ENCODE data around the gene IQSEC1. TPM values are rescaled to one million over a fixed set of nuclear protein-coding genes. Genes with fewer than 3 reads are reported as not detected.

IQSEC1 gene
- total and polyA plus RNA-seq, 2 donors (not counting 1 experiment from before 2014, with no cell fraction given), result 96.7 to 222 TPM

DNA sequence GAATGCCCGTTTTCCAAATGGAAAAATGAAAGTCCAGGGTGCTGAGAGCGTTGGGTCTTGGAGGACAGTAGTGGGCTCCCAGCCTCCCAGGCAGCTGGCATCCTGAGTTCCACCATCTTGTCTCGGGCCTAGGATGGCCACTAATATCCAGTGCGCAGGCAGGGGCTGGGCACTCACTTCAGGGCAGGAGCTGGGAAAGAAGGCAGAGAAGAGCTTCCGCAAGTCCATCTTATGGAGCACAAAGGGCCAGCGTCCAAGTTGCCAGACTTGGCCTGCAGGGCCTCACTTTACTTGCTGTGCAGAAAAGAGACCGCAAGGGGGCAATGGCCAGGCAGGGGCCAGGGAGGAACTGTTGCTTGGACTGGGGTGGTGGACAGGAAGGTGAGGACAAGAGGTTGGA is 46.1 kb downstream of the IQSEC1 start:
- ChIA-PET CTCF (interaction anchor here (0.6 to 3.2 kb wide), 4 partner anchors 19 to 90 kb away, joined by 3 to 8 read pairs (median 6); no protein-coding TSS in a partner anchor), POLR2A (no interaction called here)
- Mint-ChIP-seq H3K27ac (no peak overlapping the region), H3K4me1 (peaks cover 58% of the 10 kb centered on the region), H3K4me3 (no peak overlapping the region), H3K27me3 (no peaks in the 10 kb centered on the region), H3K9me3 (ENCODE audit: insufficient read depth) (no peaks in the 10 kb centered on the region)
- WGBS (ENCODE audit: insufficient coverage), result 100% methylated on average over 7 of the region's 7 CpGs
- H4K20me1 ChIP-seq (ENCODE audit: control insufficient read depth, insufficient read depth, low read length, poor library complexity, severe bottlenecking), result peaks cover 3% of the 10 kb centered on the region
- H3K36me3 ChIP-seq (replicated peaks in 1 of 2; ENCODE audit: control extremely low read depth in 1 of 2, control insufficient read depth in 1 of 2, extremely low read depth in 1 of 2, insufficient read depth in 2 of 2, low read length in 1 of 2), result peaks cover 0 to 3% of the 10 kb centered on the region in 2 experiments
- no peaks in the 10 kb centered on the region for H3K27me3 ChIP-seq (replicated peaks in 1 of 4; ENCODE audit: control extremely low read depth in 1 of 4, control insufficient read depth in 3 of 4, insufficient read depth in 4 of 4, low read length in 3 of 4)
- H3K4me2 ChIP-seq (replicated peaks; ENCODE audit: low read depth, low read length, poor library complexity, severe bottlenecking), result no peak overlapping the region
- intact Hi-C loops (cut with micrococcal nuclease), result no loop called here
- H3K4me1 ChIP-seq (ENCODE audit: control insufficient read depth in 2 of 2, insufficient read depth in 2 of 2, low read length in 2 of 2), result peaks cover 20 to 33% of the 10 kb centered on the region in 2 donors
- no peak overlapping the region for H3K9ac ChIP-seq (ENCODE audit: low read length)
- H3K9me3 ChIP-seq (ENCODE audit: control extremely low read depth in 1 of 3, control insufficient read depth in 2 of 3, insufficient read depth in 1 of 3, low read length in 2 of 3), result no peaks in the 10 kb centered on the region
- no peak overlapping the region for H3K4me3 ChIP-seq (ENCODE audit: control extremely low read depth in 1 of 5, extremely low read depth in 1 of 5, insufficient read depth in 1 of 5, low read depth in 2 of 5, low read length in 4 of 5)
- H2AFZ ChIP-seq (ENCODE audit: insufficient read depth, low read depth, low read length, poor library complexity, severe bottlenecking), result no peak overlapping the region
- DNase-seq, result no peak
- peaks cover 77% of the 10 kb centered on the region for H3K79me2 ChIP-seq (ENCODE audit: control insufficient read depth, insufficient read depth, low read length)
- ATAC-seq (ENCODE audit: low read depth), result no peak
- no peak for TF ChIP-seq EZH2 (IDR thresholded peaks at IDR 0.05; ENCODE audit: borderline replicate concordance, insufficient read depth, low read depth, low read length, poor library complexity, severe bottlenecking)
- TF ChIP-seq, protein P1, sequence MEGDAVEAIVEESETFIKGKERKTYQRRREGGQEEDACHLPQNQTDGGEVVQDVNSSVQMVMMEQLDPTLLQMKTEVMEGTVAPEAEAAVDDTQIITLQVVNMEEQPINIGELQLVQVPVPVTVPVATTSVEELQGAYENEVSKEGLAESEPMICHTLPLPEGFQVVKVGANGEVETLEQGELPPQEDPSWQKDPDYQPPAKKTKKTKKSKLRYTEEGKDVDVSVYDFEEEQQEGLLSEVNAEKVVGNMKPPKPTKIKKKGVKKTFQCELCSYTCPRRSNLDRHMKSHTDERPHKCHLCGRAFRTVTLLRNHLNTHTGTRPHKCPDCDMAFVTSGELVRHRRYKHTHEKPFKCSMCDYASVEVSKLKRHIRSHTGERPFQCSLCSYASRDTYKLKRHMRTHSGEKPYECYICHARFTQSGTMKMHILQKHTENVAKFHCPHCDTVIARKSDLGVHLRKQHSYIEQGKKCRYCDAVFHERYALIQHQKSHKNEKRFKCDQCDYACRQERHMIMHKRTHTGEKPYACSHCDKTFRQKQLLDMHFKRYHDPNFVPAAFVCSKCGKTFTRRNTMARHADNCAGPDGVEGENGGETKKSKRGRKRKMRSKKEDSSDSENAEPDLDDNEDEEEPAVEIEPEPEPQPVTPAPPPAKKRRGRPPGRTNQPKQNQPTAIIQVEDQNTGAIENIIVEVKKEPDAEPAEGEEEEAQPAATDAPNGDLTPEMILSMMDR (IDR thresholded peaks at IDR 0.05), result no peak
- H3K27ac ChIP-seq (ENCODE audit: low read length in 2 of 2), result no peak overlapping the region

DNA sequence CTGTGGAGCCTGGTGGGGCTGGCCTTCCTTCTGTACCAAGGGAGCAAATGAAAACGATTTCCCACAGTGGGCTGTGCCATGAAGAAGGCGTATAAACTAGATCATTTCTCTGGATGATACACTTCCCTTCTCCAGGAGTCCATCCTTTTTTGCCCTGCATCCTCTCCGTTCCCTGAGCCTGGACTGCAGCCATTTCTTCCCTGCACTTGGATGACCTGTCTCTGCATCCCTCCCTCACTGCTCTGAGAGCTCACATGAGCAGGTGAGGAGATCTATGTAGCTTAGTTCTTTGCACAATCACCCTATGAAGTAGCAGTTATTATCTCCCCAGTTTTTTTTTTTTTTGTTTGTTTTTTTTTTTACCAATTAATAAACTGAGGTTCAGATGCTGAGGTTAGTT is 46.7 kb downstream of the IQSEC1 start:
- POLR2A ChIA-PET, result interaction anchor here (0.7 kb wide), 1 partner anchor 44 kb away, joined by 7 read pairs; no protein-coding TSS in a partner anchor
- H3K27me3 ChIP-seq (replicated peaks in 1 of 4; ENCODE audit: control extremely low read depth in 1 of 4, control insufficient read depth in 3 of 4, insufficient read depth in 4 of 4, low read length in 3 of 4), result no peaks in the 10 kb centered on the region
- WGBS (ENCODE audit: insufficient coverage), result 100% methylated on average over 2 of the region's 3 CpGs

More for the DNA sequence above, 46.7 kb downstream of the IQSEC1 start:
- Histone ChIP-seq H3K9me3 (ENCODE audit: control extremely low read depth in 1 of 3, control insufficient read depth in 2 of 3, insufficient read depth in 1 of 3, low read length in 2 of 3) (no peaks in the 10 kb centered on the region), H3K9ac (ENCODE audit: low read length) (no peak overlapping the region), H3K4me3 (ENCODE audit: control extremely low read depth in 1 of 5, extremely low read depth in 1 of 5, insufficient read depth in 1 of 5, low read depth in 2 of 5, low read length in 4 of 5) (no peak overlapping the region), H3K79me2 (ENCODE audit: control insufficient read depth, insufficient read depth, low read length) (peaks cover 77% of the 10 kb centered on the region), H2AFZ (ENCODE audit: insufficient read depth, low read depth, low read length, poor library complexity, severe bottlenecking) (no peak overlapping the region), H3K4me1 (ENCODE audit: control insufficient read depth in 2 of 2, insufficient read depth in 2 of 2, low read length in 2 of 2) (peaks cover 20 to 33% of the 10 kb centered on the region in 2 donors), H4K20me1 (ENCODE audit: control insufficient read depth, insufficient read depth, low read length, poor library complexity, severe bottlenecking) (peaks cover 3% of the 10 kb centered on the region), H3K4me2 (replicated peaks; ENCODE audit: low read depth, low read length, poor library complexity, severe bottlenecking) (no peak overlapping the region), H3K36me3 (replicated peaks in 1 of 2; ENCODE audit: control extremely low read depth in 1 of 2, control insufficient read depth in 1 of 2, extremely low read depth in 1 of 2, insufficient read depth in 2 of 2, low read length in 1 of 2) (peaks cover 0 to 3% of the 10 kb centered on the region in 2 experiments), H3K27ac (ENCODE audit: low read length in 2 of 2) (no peak overlapping the region)
- H3K27ac Mint-ChIP-seq, result peak overlapping the region; percentile 63
- TF ChIP-seq EZH2 (IDR thresholded peaks at IDR 0.05; ENCODE audit: borderline replicate concordance, insufficient read depth, low read depth, low read length, poor library complexity, severe bottlenecking), result no peak
- TF ChIP-seq, protein P1 (IDR thresholded peaks at IDR 0.05), result no peak
- ATAC-seq (ENCODE audit: low read depth), result no peak
- H3K4me3 Mint-ChIP-seq, result no peak overlapping the region
- no peak for DNase-seq
- no peaks in the 10 kb centered on the region for H3K27me3 Mint-ChIP-seq
- intact Hi-C loops (cut with micrococcal nuclease), result no loop called here
- H3K4me1 Mint-ChIP-seq, result peaks cover 56% of the 10 kb centered on the region
- H3K9me3 Mint-ChIP-seq (ENCODE audit: insufficient read depth), result no peaks in the 10 kb centered on the region
- CTCF ChIA-PET, result interaction anchor here (0.6 to 3.2 kb wide), 6 partner anchors 20 to 125 kb away, joined by 3 to 8 read pairs (median 4); no protein-coding TSS in a partner anchor
